Calu3 (cell line): ENCODE measurements around the gene ATPAF2. TPM values are rescaled to one million over a fixed set of nuclear protein-coding genes. Genes with fewer than 3 reads are reported as not detected.

ENCODE experiments used
- BruUV-seq: library from RNA; stranded (reverse); fragments of 400-500 nt; replicated peaks from 2 replicates; lab custom pipeline; 2021; lab: Mats Ljungman, UMichigan
- CTCF ChIA-PET: fragments of 300-600 bp; sonication (Branson Sonifier 250); formaldehyde crosslinking; loops from one replicate; lab custom pipeline; 2022; ENCODE audit warnings: antibody characterized with exemption; lab: Charles Lee
- DNase-seq: peaks from one replicate; pipeline ENCODE4 v3.0.0; 2022
- H3K27ac Mint-ChIP-seq: one replicate; pipeline ENCODE4 v1.8.0; 2022; ENCODE audit warnings: mixed read lengths; ENCODE audit not compliant: unreplicated experiment
- H3K27me3 Mint-ChIP-seq: one replicate; pipeline ENCODE4 v1.8.0; 2022; ENCODE audit warnings: mixed read lengths; ENCODE audit not compliant: unreplicated experiment
- H3K36me3 Mint-ChIP-seq: one replicate; pipeline ENCODE4 v1.8.0; 2022; ENCODE audit warnings: mild to moderate bottlenecking, moderate library complexity, mixed read lengths; ENCODE audit not compliant: insufficient read depth, unreplicated experiment
- H3K4me1 Mint-ChIP-seq: one replicate; pipeline ENCODE4 v1.8.0; 2022; ENCODE audit warnings: mild to moderate bottlenecking, low read depth, mixed read lengths; ENCODE audit not compliant: unreplicated experiment
- H3K4me3 Mint-ChIP-seq: one replicate; pipeline ENCODE4 v1.8.0; 2022; ENCODE audit warnings: mild to moderate bottlenecking, low read depth, moderate library complexity, mixed read lengths; ENCODE audit not compliant: unreplicated experiment
- H3K9me3 Mint-ChIP-seq: one replicate; pipeline ENCODE4 v1.8.0; 2022; ENCODE audit warnings: low read depth, mixed read lengths; ENCODE audit not compliant: unreplicated experiment
- CTCF ChIP-seq: fragments of 200-600 bp; IDR thresholded peaks from one replicate; pipeline ENCODE4 v1.8.0; 2022; ENCODE audit warnings: antibody characterized with exemption; ENCODE audit not compliant: unreplicated experiment
- intact Hi-C: fragments of 100-400 bp; cut with micrococcal nuclease; formaldehyde crosslinking; loops from one replicate; pipeline ENCODE4 v1.10.0; 2022; ENCODE audit not compliant: unreplicated experiment
- total RNA-seq: library from RNA; stranded (reverse); gene quantifications from 2 replicates; pipeline ENCODE4 v1.2.3, GENCODE V29; 2022

The ATPAF2 gene
- total RNA-seq, 1 experiment from 2014 or later: 17.7 TPM

- no peak for DNase-seq
- TF ChIP-seq CTCF: no peak
- H3K27me3 Mint-ChIP-seq: no peaks in the 10 kb centered on the region
- H3K27ac Mint-ChIP-seq: no peak overlapping the region
- intact Hi-C loops: no loop called here
- H3K36me3 Mint-ChIP-seq: peaks cover 5% of the 10 kb centered on the region
- H3K4me1 Mint-ChIP-seq: peaks cover 10% of the 10 kb centered on the region
- no TSS peak for BruUV-seq
- no peaks in the 10 kb centered on the region for H3K9me3 Mint-ChIP-seq
- no peak overlapping the region for H3K4me3 Mint-ChIP-seq
- CTCF ChIA-PET: interaction anchor here (0.5 kb wide), 1 partner anchor 44 kb away, joined by 5 read pairs; no protein-coding TSS in a partner anchor
Measured at GRCh38 chr17:17989618-17990017, 49.4 kb downstream of the ATPAF2 start.

- H3K4me1 Mint-ChIP-seq: peaks cover 10% of the 10 kb centered on the region
- peaks cover 5% of the 10 kb centered on the region for H3K36me3 Mint-ChIP-seq
- CTCF ChIA-PET: no interaction called here
- H3K27ac Mint-ChIP-seq: no peak overlapping the region
- no peak for TF ChIP-seq CTCF
- BruUV-seq: no TSS peak
- no peak for DNase-seq
- H3K9me3 Mint-ChIP-seq: no peaks in the 10 kb centered on the region
- no peak overlapping the region for H3K4me3 Mint-ChIP-seq
- intact Hi-C loops: no loop called here
- H3K27me3 Mint-ChIP-seq: no peaks in the 10 kb centered on the region
Measured at GRCh38 chr17:17989081-17989480, 49.9 kb downstream of the ATPAF2 start.

GRCh38 chr17:17988427-17988945 lies 50.5 kb downstream of the ATPAF2 start:
- Mint-ChIP-seq H3K27me3 (no peaks in the 10 kb centered on the region), H3K4me1 (peaks cover 10% of the 10 kb centered on the region), H3K4me3 (no peak overlapping the region), H3K9me3 (no peaks in the 10 kb centered on the region), H3K27ac (no peak overlapping the region), H3K36me3 (peaks cover 5% of the 10 kb centered on the region)
- TF ChIP-seq CTCF: no peak
- no peak for DNase-seq
- CTCF ChIA-PET: no interaction called here
- no TSS peak for BruUV-seq
- intact Hi-C loops: no loop called here

GRCh38 chr17:17987901-17988300 lies 51.1 kb downstream of the ATPAF2 start:
- CTCF ChIA-PET: no interaction called here
- no peak for TF ChIP-seq CTCF
- H3K27me3 Mint-ChIP-seq: no peaks in the 10 kb centered on the region
- H3K4me3 Mint-ChIP-seq: no peak overlapping the region
- H3K4me1 Mint-ChIP-seq: peaks cover 10% of the 10 kb centered on the region
- H3K27ac Mint-ChIP-seq: no peak overlapping the region
- intact Hi-C loops: no loop called here
- H3K9me3 Mint-ChIP-seq: no peaks in the 10 kb centered on the region
- BruUV-seq: no TSS peak
- DNase-seq: no peak
- peaks cover 5% of the 10 kb centered on the region for H3K36me3 Mint-ChIP-seq
